Measurements from ENCODE around the gene FCN1. TPM values are rescaled to one million over a fixed set of nuclear protein-coding genes. Genes with fewer than 3 reads are reported as not detected.

FCN1 gene
- total and polyA plus RNA-seq, 10 of the 15 experiments (the other 5 are each of a cell fraction or from before 2014, with no cell fraction given), result 0.08 TPM; not detected in 9

DNA sequence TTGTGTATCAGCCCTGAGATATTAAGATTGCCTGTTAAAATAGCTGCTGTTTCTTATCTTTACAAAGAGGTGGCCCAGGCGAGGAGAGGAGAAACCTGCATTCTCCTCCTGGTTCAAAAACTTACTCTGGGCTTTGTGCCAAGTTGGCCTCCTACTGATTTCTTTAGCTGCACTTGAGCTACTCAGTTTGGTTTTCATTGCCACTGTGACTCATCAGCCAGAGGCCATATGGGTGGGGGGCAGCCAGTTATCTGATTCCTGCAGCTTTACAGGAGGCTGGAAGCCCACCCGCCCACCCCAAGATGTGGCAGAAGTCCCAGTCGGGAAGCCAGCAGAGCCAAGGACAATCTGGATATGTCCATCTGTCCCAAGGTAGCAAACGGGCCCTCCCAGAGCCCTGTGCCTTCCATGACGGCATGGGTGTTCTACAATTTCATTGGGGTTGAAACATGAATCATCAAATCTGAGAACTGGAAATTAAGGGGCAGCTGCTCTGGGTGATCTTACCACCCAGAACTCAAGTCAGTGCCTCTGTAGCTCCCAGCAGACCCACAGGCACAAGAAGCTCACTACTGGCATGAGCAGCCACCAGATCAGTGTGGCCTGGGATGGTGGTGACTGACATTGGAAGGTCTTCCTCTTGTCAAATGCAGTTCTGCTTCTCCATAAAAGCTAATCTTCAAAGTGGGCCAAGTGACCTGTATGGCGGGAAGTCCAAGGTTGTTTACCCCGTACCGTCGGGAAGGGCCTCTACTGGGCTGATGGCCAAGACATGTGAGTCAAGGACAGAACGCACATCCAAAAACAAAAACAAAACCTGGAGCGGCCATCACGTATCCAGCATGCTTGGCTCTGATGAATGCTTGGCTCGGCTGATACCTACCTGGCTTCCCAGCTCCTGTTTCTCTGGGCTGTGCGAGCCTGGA lies 21.5 kb downstream of the FCN1 start:
- Histone ChIP-seq H3K9ac (ENCODE audit: control insufficient read depth, insufficient read depth, low read length) (no peak overlapping the region), H3K4me2 (ENCODE audit: control insufficient read depth, insufficient read depth) (no peak overlapping the region), H2AFZ (ENCODE audit: control insufficient read depth, low read depth, low read length) (no peak overlapping the region), H4K20me1 (ENCODE audit: control insufficient read depth, insufficient read depth) (no peaks in the 10 kb centered on the region), H3K27ac (ENCODE audit: control insufficient read depth, insufficient read depth) (no peak overlapping the region), H3K4me1 (ENCODE audit: control insufficient read depth, insufficient read depth, low read length) (0 out of 2 replicates have a peak, but pooled peaks cover 4% of the 10 kb centered on the region), H3K4me3 (no peak overlapping the region), H3K9me3 (replicated peaks; ENCODE audit: control insufficient read depth, insufficient read depth, low read length) (peaks cover 8% of the 10 kb centered on the region), H3K27me3 (replicated peaks in 1 of 2; ENCODE audit: control insufficient read depth in 2 of 2, insufficient read depth in 2 of 2, low read length in 1 of 2) (no peaks in the 10 kb centered on the region), H3K36me3 (ENCODE audit: control insufficient read depth in 2 of 2, insufficient read depth in 2 of 2, low read length in 1 of 2) (no peaks in the 10 kb centered on the region), H3K79me2 (ENCODE audit: control insufficient read depth, insufficient read depth, low read length) (no peaks in the 10 kb centered on the region)
- CTCF ChIA-PET, result interaction anchor here (0.8 kb wide), 1 partner anchor 38 kb away, joined by 3 read pairs; no protein-coding TSS in a partner anchor
- intact Hi-C loops (cut with micrococcal nuclease; ENCODE audit: unreplicated experiment), result no loop called here
- in situ Hi-C loops (cut with MboI), result no loop called here
- DNase-seq (ENCODE audit: low read depth, low spot score) (no peak), FAIRE-seq (no peak), ATAC-seq (no peak)
- RAD21 ChIA-PET (ENCODE audit: unreplicated experiment), result no interaction called here
- no TSS peak for BruUV-seq (replicated peaks)
- TF ChIP-seq EZH2 (IDR thresholded peaks at IDR 0.05; ENCODE audit: borderline replicate concordance, control insufficient read depth, low read depth, low read length), result no peak
- TF ChIP-seq, protein P1, sequence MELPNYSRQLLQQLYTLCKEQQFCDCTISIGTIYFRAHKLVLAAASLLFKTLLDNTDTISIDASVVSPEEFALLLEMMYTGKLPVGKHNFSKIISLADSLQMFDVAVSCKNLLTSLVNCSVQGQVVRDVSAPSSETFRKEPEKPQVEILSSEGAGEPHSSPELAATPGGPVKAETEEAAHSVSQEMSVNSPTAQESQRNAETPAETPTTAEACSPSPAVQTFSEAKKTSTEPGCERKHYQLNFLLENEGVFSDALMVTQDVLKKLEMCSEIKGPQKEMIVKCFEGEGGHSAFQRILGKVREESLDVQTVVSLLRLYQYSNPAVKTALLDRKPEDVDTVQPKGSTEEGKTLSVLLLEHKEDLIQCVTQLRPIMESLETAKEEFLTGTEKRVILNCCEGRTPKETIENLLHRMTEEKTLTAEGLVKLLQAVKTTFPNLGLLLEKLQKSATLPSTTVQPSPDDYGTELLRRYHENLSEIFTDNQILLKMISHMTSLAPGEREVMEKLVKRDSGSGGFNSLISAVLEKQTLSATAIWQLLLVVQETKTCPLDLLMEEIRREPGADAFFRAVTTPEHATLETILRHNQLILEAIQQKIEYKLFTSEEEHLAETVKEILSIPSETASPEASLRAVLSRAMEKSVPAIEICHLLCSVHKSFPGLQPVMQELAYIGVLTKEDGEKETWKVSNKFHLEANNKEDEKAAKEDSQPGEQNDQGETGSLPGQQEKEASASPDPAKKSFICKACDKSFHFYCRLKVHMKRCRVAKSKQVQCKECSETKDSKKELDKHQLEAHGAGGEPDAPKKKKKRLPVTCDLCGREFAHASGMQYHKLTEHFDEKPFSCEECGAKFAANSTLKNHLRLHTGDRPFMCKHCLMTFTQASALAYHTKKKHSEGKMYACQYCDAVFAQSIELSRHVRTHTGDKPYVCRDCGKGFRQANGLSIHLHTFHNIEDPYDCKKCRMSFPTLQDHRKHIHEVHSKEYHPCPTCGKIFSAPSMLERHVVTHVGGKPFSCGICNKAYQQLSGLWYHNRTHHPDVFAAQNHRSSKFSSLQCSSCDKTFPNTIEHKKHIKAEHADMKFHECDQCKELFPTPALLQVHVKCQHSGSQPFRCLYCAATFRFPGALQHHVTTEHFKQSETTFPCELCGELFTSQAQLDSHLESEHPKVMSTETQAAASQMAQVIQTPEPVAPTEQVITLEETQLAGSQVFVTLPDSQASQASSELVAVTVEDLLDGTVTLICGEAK (IDR thresholded peaks at IDR 0.05; ENCODE audit: borderline replicate concordance), result no peak
- TF ChIP-seq WRNIP1 (IDR thresholded peaks at IDR 0.05; ENCODE audit: borderline replicate concordance, low read depth, low read length), result no peak
- TF ChIP-seq, protein P2, sequence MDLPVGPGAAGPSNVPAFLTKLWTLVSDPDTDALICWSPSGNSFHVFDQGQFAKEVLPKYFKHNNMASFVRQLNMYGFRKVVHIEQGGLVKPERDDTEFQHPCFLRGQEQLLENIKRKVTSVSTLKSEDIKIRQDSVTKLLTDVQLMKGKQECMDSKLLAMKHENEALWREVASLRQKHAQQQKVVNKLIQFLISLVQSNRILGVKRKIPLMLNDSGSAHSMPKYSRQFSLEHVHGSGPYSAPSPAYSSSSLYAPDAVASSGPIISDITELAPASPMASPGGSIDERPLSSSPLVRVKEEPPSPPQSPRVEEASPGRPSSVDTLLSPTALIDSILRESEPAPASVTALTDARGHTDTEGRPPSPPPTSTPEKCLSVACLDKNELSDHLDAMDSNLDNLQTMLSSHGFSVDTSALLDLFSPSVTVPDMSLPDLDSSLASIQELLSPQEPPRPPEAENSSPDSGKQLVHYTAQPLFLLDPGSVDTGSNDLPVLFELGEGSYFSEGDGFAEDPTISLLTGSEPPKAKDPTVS (IDR thresholded peaks at IDR 0.05; ENCODE audit: low read depth, low read length), result no peak
- TF ChIP-seq, protein P3, sequence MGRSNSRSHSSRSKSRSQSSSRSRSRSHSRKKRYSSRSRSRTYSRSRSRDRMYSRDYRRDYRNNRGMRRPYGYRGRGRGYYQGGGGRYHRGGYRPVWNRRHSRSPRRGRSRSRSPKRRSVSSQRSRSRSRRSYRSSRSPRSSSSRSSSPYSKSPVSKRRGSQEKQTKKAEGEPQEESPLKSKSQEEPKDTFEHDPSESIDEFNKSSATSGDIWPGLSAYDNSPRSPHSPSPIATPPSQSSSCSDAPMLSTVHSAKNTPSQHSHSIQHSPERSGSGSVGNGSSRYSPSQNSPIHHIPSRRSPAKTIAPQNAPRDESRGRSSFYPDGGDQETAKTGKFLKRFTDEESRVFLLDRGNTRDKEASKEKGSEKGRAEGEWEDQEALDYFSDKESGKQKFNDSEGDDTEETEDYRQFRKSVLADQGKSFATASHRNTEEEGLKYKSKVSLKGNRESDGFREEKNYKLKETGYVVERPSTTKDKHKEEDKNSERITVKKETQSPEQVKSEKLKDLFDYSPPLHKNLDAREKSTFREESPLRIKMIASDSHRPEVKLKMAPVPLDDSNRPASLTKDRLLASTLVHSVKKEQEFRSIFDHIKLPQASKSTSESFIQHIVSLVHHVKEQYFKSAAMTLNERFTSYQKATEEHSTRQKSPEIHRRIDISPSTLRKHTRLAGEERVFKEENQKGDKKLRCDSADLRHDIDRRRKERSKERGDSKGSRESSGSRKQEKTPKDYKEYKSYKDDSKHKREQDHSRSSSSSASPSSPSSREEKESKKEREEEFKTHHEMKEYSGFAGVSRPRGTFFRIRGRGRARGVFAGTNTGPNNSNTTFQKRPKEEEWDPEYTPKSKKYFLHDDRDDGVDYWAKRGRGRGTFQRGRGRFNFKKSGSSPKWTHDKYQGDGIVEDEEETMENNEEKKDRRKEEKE (IDR thresholded peaks at IDR 0.05), result no peak
- no peak for TF ChIP-seq ZNF384 (IDR thresholded peaks at IDR 0.05; ENCODE audit: borderline replicate concordance, low read depth, low read length)
- TF ChIP-seq ZZZ3 (IDR thresholded peaks at IDR 0.05; ENCODE audit: control insufficient read depth, insufficient read length, low read depth), result no peak
- TF ChIP-seq, protein P4, sequence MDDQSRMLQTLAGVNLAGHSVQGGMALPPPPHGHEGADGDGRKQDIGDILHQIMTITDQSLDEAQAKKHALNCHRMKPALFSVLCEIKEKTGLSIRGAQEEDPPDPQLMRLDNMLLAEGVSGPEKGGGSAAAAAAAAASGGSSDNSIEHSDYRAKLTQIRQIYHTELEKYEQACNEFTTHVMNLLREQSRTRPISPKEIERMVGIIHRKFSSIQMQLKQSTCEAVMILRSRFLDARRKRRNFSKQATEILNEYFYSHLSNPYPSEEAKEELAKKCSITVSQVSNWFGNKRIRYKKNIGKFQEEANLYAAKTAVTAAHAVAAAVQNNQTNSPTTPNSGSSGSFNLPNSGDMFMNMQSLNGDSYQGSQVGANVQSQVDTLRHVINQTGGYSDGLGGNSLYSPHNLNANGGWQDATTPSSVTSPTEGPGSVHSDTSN (IDR thresholded peaks at IDR 0.05; ENCODE audit: insufficient replicate concordance, low read depth, low read length), result no peak
- no peak for TF ChIP-seq NBN (IDR thresholded peaks at IDR 0.05)
- POLR2A ChIA-PET, result no interaction called here
- SMC1A ChIA-PET (ENCODE audit: uncharacterized antibody, unreplicated experiment), result interaction anchor here (0.8 to 1.0 kb wide), 2 partner anchors 11 to 22 kb away, joined by 3 read pairs; partner anchors contain the start of gene FCN1
- 52% methylated on average over 14 of the region's 14 CpGs for WGBS (ENCODE audit: insufficient coverage, insufficient replicate concordance, low lambda C conversion rate, missing lambda C conversion rate)

Measured in GM12878 (cell line).